K562 (cell line): Measurements from ENCODE around the gene FADS6. TPM values are rescaled to one million over a fixed set of nuclear protein-coding genes. Genes with fewer than 3 reads are reported as not detected.

Source experiments
- HMGN3 ChIP-seq: IDR thresholded peaks from 2 replicates; pipeline ENCODE4 v1.6.1; 2011; ENCODE audit warnings: borderline replicate concordance, low read depth, mild to moderate bottlenecking, mixed read lengths, low read length; ENCODE audit not compliant: insufficient read length; ENCODE audit errors: extremely low read depth
- KAT2B ChIP-seq: IDR thresholded peaks from one replicate; pipeline ENCODE4 v1.6.1; 2012; ENCODE audit warnings: low read depth, mild to moderate bottlenecking, control low read depth, inconsistent platforms, low read length, moderate library complexity
- KDM4B ChIP-seq, 2 experiments: fragments of 450-650 bp in 1 of 2; sonication (generic) in 1 of 2; IDR thresholded peaks; 2 replicates each; pipeline ENCODE4 v1.6.1; 2016 to 2017; ENCODE audit warnings: borderline replicate concordance in 2 of 2, antibody characterized with exemption in 1 of 2, low read depth in 1 of 2, mild to moderate bottlenecking in 1 of 2
- MEF2D ChIP-seq: conservative IDR thresholded peaks from 2 replicates; pipeline ENCODE4 v1.6.1; 2016; ENCODE audit warnings: low read depth, missing genetic modification characterization, missing compliant biosample characterization
- MTF1 ChIP-seq: fragments of 250-450 bp; sonication (Bioruptor Pico); IDR thresholded peaks from 2 replicates; pipeline ENCODE4 v1.9.0; 2021; ENCODE audit warnings: moderate library complexity, mild to moderate bottlenecking, inconsistent platforms, borderline replicate concordance
- NCOA6 ChIP-seq: fragments of 450-650 bp; IDR thresholded peaks from 2 replicates; pipeline ENCODE4 v1.6.1; 2017; ENCODE audit warnings: mild to moderate bottlenecking
- NFRKB ChIP-seq: fragments of 450-650 bp; IDR thresholded peaks from 2 replicates; pipeline ENCODE4 v1.6.1; 2016; ENCODE audit warnings: low read depth
- RBFOX2 ChIP-seq: fragments of 200-400 bp; formaldehyde crosslinking; IDR thresholded peaks from 2 replicates; pipeline ENCODE4 v1.6.1; 2017; ENCODE audit warnings: low read depth, mild to moderate bottlenecking, low read length, moderate library complexity
- SP2 ChIP-seq: IDR thresholded peaks from 2 replicates; pipeline ENCODE4 v1.6.1; 2011; ENCODE audit warnings: mild to moderate bottlenecking, low read depth, low read length, moderate library complexity; ENCODE audit not compliant: poor library complexity, severe bottlenecking; ENCODE audit errors: extremely low read depth
- ZMIZ1 ChIP-seq, 2 experiments: fragments of 150-350 bp in 1 of 2; IDR thresholded peaks; 2 replicates each; pipeline ENCODE4 v1.6.1; 2012 to 2016; ENCODE audit warnings: low read depth in 2 of 2, low read length in 2 of 2, mild to moderate bottlenecking in 1 of 2, moderate library complexity in 1 of 2
- ZNF140 ChIP-seq: fragments of 250-450 bp; sonication (Bioruptor Pico); IDR thresholded peaks from 2 replicates; pipeline ENCODE4 v1.8.0; 2021; ENCODE audit warnings: moderate library complexity, mild to moderate bottlenecking, inconsistent platforms
- ZSCAN29 ChIP-seq: fragments of 450-650 bp; IDR thresholded peaks from 2 replicates; pipeline ENCODE4 v1.6.1; 2017
- polyA plus RNA-seq, 8 experiments: library from polyadenylated mRNA; depleted of rRNA in 4 of 8; stranded (reverse) in 5 of 8; unstranded in 3 of 8; fragments of >200 nt; fragmentation: Nextera tagmentation in 2 of 8; fragmentation: Illumina TruSeq in 1 of 8; extraction: Ambion mirVana in 2 of 8; extraction: Trizol in 1 of 8; gene quantifications; 2 replicates each; pipeline versions ENCODE4 v1.2.1 to v1.2.3, GENCODE V29; 2011 to 2014; ENCODE audit warnings: inconsistent platforms in 1 of 8, missing spikeins in 1 of 8
- total RNA-seq, 7 experiments: library from RNA; depleted of rRNA in 6 of 7; stranded (reverse); fragments of >200 nt in 6 of 7; fragmentation: Illumina TruSeq in 2 of 7; extraction: Trizol in 2 of 7; gene quantifications; 2 replicates each; pipeline versions ENCODE4 v1.2.1 to v1.2.3, GENCODE V29; 2011 to 2021; ENCODE audit warnings: low replicate concordance in 1 of 7
- TF ChIP-seq, protein P1 (sequence below): sonication (generic); formaldehyde crosslinking; IDR thresholded peaks from 2 replicates; pipeline ENCODE4 v1.8.0; 2023; ENCODE audit warnings: missing genetic modification reagents, mild to moderate bottlenecking, borderline replicate concordance
- TF ChIP-seq, protein P2 (sequence below), 2 experiments: IDR thresholded peaks; 2 replicates each; pipeline ENCODE4 v1.6.1; 2011; ENCODE audit warnings: borderline replicate concordance in 1 of 2, control low read depth in 1 of 2, low read depth in 1 of 2, low read length in 1 of 2, mild to moderate bottlenecking in 1 of 2, mixed read lengths in 1 of 2, moderate library complexity in 1 of 2; ENCODE audit not compliant: insufficient read depth in 1 of 2, insufficient read length in 1 of 2, poor library complexity in 1 of 2, severe bottlenecking in 1 of 2; ENCODE audit errors: extremely low read depth in 1 of 2

The FADS6 gene
- total and polyA plus RNA-seq, 9 of the 15 experiments (the other 6 are each of a cell fraction or from before 2014, with no cell fraction given) = 0.18 to 0.22 TPM; not detected in 7

- TF ChIP-seq KAT2B (no peak), MTF1 (CRISPR knock-in tag) (no peak), ZMIZ1 (IDR thresholded peaks at IDR 0.05; ENCODE audit: low read depth in 2 of 2, low read length in 2 of 2) (peak in 1 of 2 experiments; percentile 47; a peak in 1 of 4 replicates), SP2 (no peak), RBFOX2 (peak; percentile 91), ZNF140 (CRISPR knock-in tag) (no peak), KDM4B (IDR thresholded peaks at IDR 0.05; ENCODE audit: borderline replicate concordance in 2 of 2, low read depth in 1 of 2) (no peak), NFRKB (peak; percentile 13), ZSCAN29 (peak; percentile 98), MEF2D (tag) (no peak), HMGN3 (peak; percentile 15), NCOA6 (no peak)
- TF ChIP-seq, protein P1, sequence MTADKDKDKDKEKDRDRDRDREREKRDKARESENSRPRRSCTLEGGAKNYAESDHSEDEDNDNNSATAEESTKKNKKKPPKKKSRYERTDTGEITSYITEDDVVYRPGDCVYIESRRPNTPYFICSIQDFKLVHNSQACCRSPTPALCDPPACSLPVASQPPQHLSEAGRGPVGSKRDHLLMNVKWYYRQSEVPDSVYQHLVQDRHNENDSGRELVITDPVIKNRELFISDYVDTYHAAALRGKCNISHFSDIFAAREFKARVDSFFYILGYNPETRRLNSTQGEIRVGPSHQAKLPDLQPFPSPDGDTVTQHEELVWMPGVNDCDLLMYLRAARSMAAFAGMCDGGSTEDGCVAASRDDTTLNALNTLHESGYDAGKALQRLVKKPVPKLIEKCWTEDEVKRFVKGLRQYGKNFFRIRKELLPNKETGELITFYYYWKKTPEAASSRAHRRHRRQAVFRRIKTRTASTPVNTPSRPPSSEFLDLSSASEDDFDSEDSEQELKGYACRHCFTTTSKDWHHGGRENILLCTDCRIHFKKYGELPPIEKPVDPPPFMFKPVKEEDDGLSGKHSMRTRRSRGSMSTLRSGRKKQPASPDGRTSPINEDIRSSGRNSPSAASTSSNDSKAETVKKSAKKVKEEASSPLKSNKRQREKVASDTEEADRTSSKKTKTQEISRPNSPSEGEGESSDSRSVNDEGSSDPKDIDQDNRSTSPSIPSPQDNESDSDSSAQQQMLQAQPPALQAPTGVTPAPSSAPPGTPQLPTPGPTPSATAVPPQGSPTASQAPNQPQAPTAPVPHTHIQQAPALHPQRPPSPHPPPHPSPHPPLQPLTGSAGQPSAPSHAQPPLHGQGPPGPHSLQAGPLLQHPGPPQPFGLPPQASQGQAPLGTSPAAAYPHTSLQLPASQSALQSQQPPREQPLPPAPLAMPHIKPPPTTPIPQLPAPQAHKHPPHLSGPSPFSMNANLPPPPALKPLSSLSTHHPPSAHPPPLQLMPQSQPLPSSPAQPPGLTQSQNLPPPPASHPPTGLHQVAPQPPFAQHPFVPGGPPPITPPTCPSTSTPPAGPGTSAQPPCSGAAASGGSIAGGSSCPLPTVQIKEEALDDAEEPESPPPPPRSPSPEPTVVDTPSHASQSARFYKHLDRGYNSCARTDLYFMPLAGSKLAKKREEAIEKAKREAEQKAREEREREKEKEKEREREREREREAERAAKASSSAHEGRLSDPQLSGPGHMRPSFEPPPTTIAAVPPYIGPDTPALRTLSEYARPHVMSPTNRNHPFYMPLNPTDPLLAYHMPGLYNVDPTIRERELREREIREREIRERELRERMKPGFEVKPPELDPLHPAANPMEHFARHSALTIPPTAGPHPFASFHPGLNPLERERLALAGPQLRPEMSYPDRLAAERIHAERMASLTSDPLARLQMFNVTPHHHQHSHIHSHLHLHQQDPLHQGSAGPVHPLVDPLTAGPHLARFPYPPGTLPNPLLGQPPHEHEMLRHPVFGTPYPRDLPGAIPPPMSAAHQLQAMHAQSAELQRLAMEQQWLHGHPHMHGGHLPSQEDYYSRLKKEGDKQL (CRISPR knock-in tag) = no peak
- TF ChIP-seq, protein P2, sequence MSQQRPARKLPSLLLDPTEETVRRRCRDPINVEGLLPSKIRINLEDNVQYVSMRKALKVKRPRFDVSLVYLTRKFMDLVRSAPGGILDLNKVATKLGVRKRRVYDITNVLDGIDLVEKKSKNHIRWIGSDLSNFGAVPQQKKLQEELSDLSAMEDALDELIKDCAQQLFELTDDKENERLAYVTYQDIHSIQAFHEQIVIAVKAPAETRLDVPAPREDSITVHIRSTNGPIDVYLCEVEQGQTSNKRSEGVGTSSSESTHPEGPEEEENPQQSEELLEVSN (IDR thresholded peaks at IDR 0.05; ENCODE audit: borderline replicate concordance in 1 of 2, extremely low read depth in 1 of 2, insufficient read depth in 1 of 2, insufficient read length in 1 of 2, low read depth in 1 of 2, low read length in 1 of 2, poor library complexity in 1 of 2, severe bottlenecking in 1 of 2) = peak in 1 of 2 experiments; percentile 57
Measured at GRCh38 chr17:74872313-74873036, 21.0 kb downstream of the FADS6 start, which contains the start of gene FDXR (continued).
